GM19452 (cell line): ENCODE data around the gene CLP1.
"Not testable (repeated sequence)": the region's sequence is repeated elsewhere in the genome, so short reads cannot be mapped to it uniquely, and the experiment has no call there.

Experiments
- ATAC-seq: cut with Tn5 transposase; IDR thresholded peaks from one replicate; pipeline ENCODE4 v1.9.1; 2021; ENCODE audit not compliant: unreplicated experiment

CLP1 gene

DNA sequence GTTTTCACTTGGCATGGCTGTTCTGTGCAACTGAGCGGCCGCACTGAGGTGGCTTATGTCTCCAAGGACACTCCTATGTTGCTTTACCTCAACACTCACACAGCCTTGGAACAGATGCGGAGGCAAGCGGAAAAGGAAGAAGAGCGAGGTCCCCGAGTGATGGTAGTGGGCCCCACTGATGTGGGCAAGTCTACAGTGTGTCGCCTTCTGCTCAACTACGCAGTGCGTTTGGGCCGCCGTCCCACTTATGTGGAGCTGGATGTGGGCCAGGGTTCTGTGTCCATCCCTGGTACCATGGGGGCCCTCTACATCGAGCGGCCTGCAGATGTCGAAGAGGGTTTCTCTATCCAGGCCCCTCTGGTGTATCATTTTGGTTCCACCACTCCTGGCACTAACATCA is 2.1 kb downstream of the CLP1 start:
- no peak for ATAC-seq

DNA sequence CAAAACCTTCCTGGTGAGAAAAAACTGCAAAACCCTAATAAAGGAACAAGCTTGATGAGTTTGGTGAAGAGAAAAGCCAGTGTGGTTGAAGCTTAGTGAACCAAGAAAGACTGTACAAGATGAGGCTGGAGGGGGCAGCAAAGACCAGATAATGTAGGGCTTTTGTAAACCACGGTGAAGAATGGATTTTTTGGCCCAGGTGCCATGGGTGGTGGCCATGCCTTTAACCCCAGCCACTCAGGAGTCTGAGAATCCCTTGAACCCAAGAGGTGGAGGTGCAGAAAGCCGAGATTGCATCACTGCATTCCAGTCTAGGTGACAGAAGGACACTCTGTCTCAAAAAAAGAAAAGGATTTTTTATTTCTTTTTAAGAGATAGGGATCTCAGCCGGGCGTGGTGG is 5.3 kb downstream of the CLP1 start:
- ATAC-seq: no peak

DNA sequence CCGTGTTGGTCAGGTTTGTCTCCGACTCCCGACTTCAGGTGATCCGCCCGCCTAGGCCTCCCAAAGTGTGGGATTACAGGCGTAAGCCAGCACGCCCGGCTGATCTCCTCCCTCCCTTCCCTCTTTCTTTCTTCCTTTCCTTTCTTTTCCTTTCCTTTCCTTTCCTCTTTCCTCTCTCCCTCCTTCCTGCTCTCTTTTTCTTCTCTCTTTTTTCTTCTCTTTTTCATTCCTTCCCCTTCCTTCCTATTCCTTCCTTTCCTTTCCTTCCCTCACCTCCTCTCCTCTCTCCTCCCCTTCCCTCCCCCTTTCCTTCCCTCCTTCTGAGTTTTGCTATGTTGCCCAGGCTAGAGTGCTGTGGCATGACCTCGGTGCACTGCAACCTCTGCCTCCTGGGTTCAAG is 6.4 kb downstream of the CLP1 start:
- ATAC-seq: no peak

DNA sequence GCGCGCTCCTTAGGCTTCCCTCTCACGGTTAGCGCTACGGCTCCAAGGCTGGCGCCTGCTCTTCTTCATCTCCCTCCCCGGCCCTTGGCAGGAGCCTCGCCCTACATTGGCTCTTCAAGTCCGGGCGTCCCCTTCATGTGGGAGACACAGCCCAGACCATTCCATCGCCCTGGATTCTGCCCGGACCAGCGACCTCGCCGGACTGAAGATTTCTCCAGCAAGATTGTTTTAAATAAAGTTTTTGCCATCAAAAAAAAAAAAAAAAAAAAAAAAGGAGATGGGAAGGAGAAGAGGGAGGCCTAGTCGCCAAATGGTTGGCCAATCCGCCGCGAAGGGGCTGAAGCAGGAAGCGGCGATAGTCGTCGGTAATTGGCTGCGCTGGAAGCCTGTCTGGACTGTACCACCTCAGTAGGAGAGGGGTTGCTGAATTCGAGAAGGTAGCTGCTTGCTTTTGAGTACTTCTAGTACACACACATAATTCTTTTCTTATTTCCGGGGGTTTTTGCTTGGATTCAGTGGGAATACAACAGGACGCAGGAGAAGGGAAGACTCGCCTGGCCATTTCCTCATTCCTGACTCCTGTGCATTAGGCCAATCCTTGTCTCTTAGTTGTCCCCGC is 9.7 kb downstream of the CLP1 start:
- peak; percentile 68 for ATAC-seq

DNA sequence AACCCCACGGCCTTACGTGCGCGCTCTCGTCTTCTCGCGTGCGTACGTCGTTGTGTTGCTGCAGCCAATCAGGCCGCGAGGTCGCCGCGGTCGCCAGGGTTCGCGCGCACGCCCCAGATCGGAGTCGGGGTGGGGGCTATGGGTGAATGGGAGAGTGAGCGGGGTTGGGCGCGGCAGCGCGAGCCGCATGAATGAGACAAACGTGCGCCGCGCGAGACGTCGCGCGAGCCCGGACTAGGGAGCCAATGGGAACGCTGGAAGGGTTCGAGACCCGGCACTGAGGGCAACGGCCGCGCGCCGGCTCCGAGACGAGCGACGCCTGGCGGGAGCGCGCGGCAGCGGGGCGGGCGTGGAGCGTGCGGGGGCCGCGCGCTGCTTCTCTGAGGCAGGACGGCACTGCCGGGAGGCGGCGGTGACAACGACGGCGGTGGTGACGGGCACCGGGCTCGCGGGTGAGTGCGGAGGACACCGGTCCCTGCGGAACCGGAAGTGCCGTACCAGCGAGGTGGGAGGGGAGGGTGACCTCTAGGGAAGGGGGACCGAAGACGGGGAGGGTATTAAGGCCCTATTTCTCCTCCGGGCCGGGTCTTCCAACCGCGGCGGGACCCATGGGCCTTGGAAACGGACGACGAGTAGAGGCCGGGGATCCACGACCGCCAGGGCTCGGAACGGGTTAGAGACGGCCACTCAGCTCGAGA is 10.3 kb downstream of the CLP1 start, which contains the start of gene ZDHHC5:
TSS of gene ZDHHC5 (plus strand) at position 379 of the 698 bp plus-strand sequence. CDS start 4,977 bp downstream, outside the sequence.
- peak; percentile 84 for ATAC-seq

DNA sequence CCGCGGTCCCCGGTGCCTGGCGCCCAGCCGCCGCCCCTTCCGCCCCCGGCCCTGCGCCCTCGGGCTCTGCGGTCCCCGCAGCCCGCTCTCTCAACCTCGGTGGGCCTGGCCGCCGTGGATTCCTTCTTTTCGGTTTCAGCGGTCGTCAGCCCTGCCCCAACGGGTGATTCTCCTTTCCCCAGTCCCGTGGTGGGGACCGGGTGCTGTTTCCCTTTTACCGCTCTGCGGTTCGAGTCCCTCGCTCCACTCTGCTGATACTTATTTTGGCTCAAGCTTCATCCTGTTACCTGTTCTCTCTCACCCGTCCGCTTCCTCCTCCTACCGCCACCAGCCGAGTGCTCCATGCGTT is 10.8 kb downstream of the CLP1 start:
- ATAC-seq: peak; percentile 16

DNA sequence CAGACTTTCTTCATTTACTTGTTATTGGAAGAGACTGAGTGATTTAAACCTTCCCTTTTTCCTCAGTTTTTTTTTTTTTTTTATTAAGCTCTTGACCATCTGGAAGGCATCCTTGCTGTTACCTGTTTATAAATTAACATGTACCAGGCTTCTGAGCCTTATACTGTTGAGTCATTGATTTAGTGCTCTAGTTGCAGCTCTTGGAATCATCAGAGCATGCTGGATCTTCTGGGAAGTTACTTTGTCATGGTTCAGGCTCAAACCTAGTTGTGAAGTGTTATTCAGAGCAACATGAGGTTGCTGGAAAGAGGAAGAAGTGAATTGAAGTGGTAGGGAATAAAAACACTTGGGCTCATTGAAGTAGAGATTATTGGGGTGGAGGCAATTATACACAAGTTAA is 16.7 kb downstream of the CLP1 start:
- ATAC-seq: no peak

DNA sequence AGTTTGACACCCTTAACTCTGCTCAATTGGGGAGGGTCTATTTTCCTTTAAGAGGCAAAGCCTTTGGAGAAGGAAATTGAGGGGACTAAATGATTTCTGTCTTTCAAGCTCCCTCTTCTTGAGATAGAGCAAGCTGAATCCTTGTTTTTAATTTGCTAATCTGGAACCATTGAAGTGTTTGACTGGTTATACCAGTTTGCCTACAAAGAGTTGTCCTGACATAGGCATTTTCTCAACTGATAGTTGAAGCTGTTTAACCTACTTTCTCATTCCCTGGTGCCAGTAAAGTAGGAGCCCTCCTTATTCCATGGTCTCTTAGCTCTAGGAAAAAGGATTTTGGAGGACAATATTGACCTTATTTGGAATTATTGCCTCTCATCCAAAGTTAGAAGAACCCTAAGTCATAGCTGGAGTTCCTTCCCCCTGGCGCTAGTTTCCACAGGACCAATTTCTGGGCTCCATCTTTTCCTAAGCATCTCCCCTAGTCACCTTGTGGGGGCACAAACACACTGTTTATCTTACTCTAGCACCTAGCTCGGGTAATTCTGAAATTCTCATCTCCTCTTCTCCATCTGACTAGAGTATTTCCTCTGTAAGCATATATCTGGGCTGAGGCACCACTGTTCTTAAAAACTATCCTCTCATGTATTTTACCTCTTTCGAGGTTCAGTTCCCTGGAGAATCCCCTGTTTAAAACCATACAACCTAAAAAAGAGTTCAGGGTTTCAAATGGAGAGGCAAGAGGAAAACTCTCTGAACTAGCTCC is 17.8 kb downstream of the CLP1 start:
- ATAC-seq: no peak

DNA sequence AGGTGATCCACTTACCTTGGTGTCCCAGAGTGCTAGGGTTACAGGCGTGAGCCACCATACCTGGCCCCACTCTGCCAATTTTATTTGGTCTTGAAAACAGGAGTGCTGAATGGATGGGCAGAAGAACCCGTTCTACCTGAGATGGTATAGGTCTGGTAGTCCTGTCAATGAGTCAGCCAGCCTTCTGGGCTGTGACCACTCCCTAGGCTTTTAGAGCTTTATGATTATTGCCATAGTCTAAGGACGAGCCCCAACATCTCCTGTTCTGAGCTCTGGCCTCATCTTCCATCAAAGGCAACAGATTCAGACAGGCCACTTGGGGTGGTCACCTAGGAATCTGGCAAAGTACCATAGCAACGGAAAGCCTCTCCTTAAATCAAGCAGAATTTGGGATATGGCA is 21.8 kb downstream of the CLP1 start:
- no peak for ATAC-seq

DNA sequence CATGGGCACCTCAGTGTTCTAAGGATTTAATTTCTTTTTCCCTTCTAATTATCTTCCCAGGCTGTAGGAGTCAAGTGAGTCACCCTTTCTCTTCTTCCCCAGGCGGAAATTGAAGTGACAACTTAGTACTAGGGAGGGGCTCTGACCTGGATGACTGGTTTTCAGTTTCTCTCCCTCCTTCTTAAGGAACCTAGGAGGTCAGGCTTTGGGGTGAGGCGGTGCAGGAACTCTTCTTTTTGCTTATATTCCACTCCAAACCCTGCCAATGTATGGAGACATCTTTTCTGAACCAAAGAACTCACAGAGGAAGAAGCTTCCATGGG is 23.0 kb downstream of the CLP1 start:
- no peak for ATAC-seq

DNA sequence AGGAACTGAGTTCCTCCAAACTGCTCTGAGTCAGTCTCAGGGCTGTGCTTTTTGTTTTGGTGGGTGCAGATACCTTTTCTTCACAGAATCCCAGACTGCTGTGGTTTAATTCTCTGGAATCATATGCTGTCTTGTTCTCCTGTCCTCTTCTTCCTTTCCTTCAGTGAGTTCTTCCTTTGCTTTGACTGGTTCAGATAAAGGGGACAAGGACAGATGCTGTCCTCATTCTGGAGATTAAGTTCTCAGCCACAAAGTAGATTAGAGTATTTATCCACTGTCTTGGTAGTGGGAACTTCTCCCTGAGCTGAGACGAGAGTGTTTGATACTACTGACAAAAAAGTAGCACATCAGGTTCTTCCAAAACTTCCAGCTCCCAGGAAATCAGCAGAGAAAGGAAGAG is 23.6 kb downstream of the CLP1 start:
- no peak for ATAC-seq

DNA sequence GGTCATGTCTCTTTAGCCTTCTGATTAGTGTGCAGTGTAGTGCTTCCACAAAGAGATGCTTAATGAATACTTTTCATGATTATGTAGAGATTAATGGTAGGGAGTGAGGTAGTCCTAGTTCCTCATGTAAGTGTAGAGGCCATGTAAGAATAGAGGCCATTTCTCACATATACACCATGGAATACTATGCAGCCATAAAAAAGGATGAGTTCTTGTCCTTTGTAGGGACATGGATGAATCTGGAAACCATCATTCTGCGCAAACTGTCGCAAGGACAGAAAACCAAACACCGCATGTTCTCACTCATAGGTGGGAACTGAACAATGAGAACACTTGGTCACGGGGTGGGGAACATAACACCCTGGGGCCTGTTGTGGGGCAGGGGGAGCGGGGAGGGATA is 32.9 kb downstream of the CLP1 start:
- not testable (repeated sequence) for ATAC-seq

DNA sequence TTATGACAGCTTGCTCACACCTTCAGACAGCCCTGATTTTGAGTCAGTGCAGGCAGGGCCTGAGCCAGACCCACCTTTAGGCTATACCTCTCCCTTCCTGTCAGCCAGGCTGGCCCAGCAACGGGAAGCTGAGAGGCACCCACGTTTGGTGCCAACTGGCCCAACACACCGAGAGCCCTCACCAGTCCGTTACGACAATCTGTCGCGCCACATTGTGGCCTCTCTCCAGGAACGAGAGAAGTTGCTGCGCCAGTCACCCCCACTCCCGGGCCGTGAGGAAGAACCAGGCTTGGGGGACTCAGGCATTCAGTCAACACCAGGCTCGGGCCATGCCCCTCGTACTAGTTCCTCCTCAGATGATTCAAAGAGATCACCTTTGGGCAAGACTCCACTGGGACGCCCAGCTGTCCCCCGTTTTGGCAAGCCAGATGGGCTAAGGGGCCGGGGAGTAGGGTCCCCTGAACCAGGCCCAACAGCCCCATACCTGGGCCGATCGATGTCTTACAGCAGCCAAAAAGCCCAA is 41.3 kb downstream of the CLP1 start:
- ATAC-seq: no peak

DNA sequence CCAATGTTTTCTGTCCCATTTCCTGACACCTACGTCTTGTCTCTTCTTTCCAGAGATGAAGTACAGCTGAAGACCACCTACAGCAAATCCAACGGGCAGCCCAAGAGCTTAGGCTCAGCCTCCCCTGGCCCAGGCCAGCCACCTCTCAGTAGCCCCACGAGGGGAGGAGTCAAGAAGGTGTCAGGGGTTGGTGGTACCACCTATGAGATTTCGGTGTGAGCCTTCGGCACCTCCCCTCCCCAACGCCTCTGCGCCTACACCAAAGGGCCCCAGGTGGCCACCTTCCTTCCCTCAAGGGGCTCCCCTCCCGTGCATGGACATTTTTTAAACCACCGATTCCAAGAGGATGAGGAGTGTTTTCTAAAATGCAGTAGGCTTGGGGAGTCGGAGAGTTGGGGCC is 42.3 kb downstream of the CLP1 start:
- no peak for ATAC-seq

DNA sequence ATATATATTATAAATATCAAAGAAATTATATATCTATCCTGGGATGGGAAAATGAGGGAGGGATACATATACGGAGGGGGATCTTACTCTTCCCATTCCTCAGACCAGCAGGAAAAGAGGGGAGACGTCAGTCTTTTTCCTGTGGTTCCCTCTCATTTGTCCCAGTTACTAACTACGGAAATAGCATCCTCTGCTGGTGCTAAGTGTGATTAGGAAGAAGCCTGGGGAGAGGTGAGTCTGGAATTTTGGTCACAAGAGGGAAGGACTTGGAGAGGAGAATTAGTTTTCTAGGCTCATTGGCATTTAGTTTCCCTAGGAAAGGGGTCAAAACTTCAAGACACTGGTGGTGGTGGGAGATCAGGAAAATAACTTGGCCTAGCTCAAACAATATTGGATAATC is 42.9 kb downstream of the CLP1 start:
- ATAC-seq: no peak

DNA sequence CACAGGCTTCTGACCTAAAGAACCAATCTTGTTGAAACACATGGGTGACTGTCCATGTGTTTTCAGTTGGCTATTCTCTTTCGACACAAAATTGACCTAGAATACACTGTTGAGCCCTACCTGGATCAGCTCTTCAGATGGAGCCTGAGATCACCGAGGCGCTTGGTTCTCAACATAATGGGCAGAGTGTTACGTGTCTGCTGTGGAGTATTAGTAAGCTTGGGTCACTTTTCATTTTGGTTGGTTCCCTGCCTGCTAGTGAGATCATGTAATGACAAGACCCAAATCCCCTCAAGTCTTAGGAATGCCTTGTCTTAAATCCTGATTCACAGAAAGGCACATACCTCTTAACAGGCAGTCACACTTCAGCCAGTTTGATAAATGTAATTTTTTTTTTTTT is 45.8 kb downstream of the CLP1 start:
- ATAC-seq: no peak

DNA sequence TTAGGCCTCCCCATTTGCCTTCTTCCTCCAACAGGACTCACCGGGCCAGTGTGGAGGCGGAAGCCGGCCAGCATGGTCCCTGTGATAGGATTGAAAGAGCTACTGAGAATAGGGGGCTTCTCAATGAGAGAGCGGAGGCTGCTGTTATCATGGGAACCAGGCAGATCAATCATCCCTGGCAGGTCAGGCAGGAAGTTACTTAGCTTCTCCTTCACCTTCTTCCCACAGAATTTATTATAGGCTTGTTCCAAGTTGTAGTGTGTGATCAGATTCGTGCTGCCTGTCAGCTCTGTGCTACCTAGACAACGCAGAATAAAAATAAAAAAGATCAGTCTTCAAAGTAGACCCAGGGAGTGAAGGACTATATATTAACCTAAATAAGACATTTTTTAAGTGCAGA is 47.4 kb downstream of the CLP1 start:
- no peak for ATAC-seq

DNA sequence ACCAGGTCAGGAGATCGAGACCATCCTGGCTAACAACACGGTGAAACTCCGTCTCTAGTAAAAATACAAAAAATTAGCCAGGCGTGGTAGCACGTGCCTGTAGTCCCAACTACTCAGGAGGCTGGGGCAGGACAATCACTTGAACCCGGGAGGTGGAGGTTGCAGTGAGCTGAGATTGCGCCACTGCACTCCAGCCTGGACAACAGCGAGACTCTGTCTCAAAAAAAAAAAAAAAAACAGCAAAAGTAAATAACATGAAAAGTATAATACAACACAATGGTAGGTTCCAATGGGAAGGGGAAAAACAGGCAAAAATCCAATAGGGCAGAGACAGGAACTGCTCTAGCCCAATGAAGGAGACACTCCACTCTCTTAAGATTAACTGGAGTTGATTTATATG is 47.9 kb downstream of the CLP1 start:
- not testable (repeated sequence) for ATAC-seq

DNA sequence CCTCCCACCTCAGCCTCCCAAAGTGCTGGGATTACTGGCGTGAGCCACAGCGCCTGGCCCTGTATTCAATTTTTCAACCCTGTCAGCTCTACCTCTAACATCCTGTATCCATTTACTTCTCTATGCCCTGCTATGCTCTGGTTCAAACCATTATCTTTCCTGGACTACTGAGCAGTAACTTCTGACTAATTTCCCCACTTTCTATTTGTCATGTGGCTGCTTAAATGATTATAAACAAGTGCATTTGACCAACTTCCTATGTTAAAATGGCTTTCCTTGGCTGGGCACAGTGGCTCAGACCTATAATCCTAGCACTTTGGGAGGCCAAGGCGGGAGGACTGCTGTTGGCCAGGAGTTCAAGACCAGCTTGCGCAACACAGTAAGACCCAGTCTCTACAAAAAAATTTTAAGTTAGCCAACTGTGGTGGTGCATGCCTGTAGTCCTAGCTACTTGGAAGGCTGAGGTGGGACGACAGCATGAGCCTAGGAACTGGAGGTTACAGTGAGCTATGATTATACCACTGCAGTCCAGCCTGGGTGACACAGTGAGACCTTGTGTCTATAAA is 52.3 kb downstream of the CLP1 start:
- ATAC-seq: no peak
